ENCODE results near the gene HABP4. TPM values are rescaled to one million over a fixed set of nuclear protein-coding genes. Genes with fewer than 3 reads are reported as not detected.

The HABP4 gene
- total and polyA plus RNA-seq, 10 of the 15 experiments (the other 5 are each of a cell fraction or from before 2014, with no cell fraction given): 1.6 to 15.4 (median 11.6) TPM

DNA sequence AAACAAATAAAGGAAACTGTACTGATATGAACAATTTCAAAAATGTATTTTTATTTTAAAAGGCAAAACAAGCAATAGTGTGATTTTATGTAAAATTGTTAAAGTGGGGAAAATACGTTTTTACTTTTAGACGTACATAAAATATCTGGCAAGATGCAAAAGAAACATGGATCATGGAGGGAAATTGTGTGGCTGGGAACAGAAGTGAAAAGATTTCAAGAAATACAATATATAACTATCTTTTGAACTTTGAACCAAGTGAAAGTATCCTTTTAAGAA lies 30.3 kb upstream of the HABP4 start:
- intact Hi-C loops (cut with micrococcal nuclease; ENCODE audit: unreplicated experiment): loop anchor here (2.0 to 10.0 kb wide), 2 partner anchors 31 to 145 kb away; partner anchors contain the start of gene HABP4
- in situ Hi-C loops (cut with MboI): loop anchor here (10.0 to 25.0 kb wide), 2 partner anchors 1085 to 1218 kb away; partner anchors contain the start of genes NCBP1, TMOD1 and TSTD2
- Histone ChIP-seq H3K9me3 (replicated peaks; ENCODE audit: control insufficient read depth, insufficient read depth, low read length) (no peaks in the 10 kb centered on the region), H3K4me3 (peak overlapping the region; percentile 91), H3K4me2 (ENCODE audit: control insufficient read depth, insufficient read depth) (peak overlapping the region; percentile 83), H2AFZ (ENCODE audit: control insufficient read depth, low read depth, low read length) (peak overlapping the region; percentile 93), H3K27ac (ENCODE audit: control insufficient read depth, insufficient read depth) (peak overlapping the region; percentile 90), H3K79me2 (ENCODE audit: control insufficient read depth, insufficient read depth, low read length) (peaks cover 23% of the 10 kb centered on the region), H3K4me1 (ENCODE audit: control insufficient read depth, insufficient read depth, low read length) (peaks cover 14% of the 10 kb centered on the region), H3K9ac (ENCODE audit: control insufficient read depth, insufficient read depth, low read length) (peak overlapping the region; percentile 50), H4K20me1 (ENCODE audit: control insufficient read depth, insufficient read depth) (no peaks in the 10 kb centered on the region), H3K27me3 (replicated peaks in 1 of 2; ENCODE audit: control insufficient read depth in 2 of 2, insufficient read depth in 2 of 2, low read length in 1 of 2) (no peaks in the 10 kb centered on the region), H3K36me3 (ENCODE audit: control insufficient read depth in 2 of 2, insufficient read depth in 2 of 2, low read length in 1 of 2) (no peaks in the 10 kb centered on the region)
- TF ChIP-seq PML (IDR thresholded peaks at IDR 0.05; ENCODE audit: low read length) (peak; percentile 4; the same call in 1 of the 2 replicates), NR2C1 (IDR thresholded peaks at IDR 0.05) (peak; percentile 42), TCF7 (IDR thresholded peaks at IDR 0.05; ENCODE audit: borderline replicate concordance) (no peak)
- ChIA-PET CTCF (interaction anchor here (0.8 kb wide), 1 partner anchor 33 kb away, joined by 4 read pairs; no protein-coding TSS in a partner anchor), POLR2A (interaction anchor here (0.9 to 1.2 kb wide), 2 partner anchors 30 to 147 kb away, joined by 4 read pairs; no protein-coding TSS in a partner anchor), SMC1A (ENCODE audit: uncharacterized antibody, unreplicated experiment) (interaction anchor here (1.0 kb wide), 1 partner anchor 20 kb away, joined by 3 read pairs; no protein-coding TSS in a partner anchor), RAD21 (ENCODE audit: unreplicated experiment) (interaction anchor here (0.6 to 1.5 kb wide), 4 partner anchors 30 to 247 kb away, joined by 3 to 4 read pairs (median 4); no protein-coding TSS in a partner anchor)
- TSS peak; percentile 88 for BruUV-seq (replicated peaks)
- ATAC-seq: no peak
- no peak for DNase-seq (ENCODE audit: low read depth, low spot score)
- 0% methylated on average over 2 of the region's 2 CpGs for WGBS (ENCODE audit: insufficient coverage, insufficient replicate concordance, low lambda C conversion rate, missing lambda C conversion rate)
- peak; percentile 66 for FAIRE-seq

DNA sequence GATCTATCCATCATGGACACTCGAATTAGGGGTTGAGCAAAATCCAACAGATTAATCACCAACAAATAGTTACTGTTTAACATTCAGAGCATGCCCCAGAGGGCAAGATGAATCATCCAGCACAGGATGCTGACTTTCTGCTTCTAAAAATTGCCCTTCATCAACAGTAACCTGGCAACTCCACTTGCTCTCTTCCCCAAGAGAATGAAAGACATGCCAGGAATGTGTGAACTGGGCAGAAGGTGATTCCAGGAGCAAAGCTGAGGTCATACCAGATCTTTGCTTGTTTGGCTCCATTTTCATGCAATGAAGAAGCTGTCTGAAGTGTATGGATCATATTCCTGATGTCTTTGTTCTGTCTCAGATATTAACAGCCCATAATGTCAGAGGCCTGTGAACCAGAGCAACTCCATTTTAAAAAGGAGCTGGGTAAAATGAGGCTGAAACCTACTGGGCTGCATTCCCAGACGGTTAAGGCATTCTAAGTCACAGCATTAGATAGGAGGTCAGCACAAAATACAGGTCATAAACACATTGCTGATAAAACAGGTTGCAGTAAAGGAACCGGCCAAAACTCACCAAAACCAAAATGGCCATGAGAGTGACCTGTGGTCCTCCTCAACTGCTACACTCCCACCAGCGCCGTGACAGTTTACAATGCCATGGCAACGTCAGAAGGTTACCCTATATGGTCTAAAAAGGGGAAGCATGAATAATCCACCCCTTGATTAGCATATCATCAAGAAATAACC lies 29.3 kb upstream of the HABP4 start:
- 50% methylated on average over 6 of the region's 6 CpGs for WGBS (ENCODE audit: insufficient coverage, insufficient replicate concordance, low lambda C conversion rate, missing lambda C conversion rate)
- Histone ChIP-seq H3K9ac (ENCODE audit: control insufficient read depth, insufficient read depth, low read length) (peak overlapping the region; percentile 50), H3K79me2 (ENCODE audit: control insufficient read depth, insufficient read depth, low read length) (peaks cover 16% of the 10 kb centered on the region), H4K20me1 (ENCODE audit: control insufficient read depth, insufficient read depth) (no peaks in the 10 kb centered on the region), H2AFZ (ENCODE audit: control insufficient read depth, low read depth, low read length) (peak overlapping the region; percentile 93), H3K4me2 (ENCODE audit: control insufficient read depth, insufficient read depth) (peak overlapping the region; percentile 83), H3K27ac (ENCODE audit: control insufficient read depth, insufficient read depth) (peak overlapping the region; percentile 90), H3K4me1 (ENCODE audit: control insufficient read depth, insufficient read depth, low read length) (peaks cover 14% of the 10 kb centered on the region), H3K9me3 (replicated peaks; ENCODE audit: control insufficient read depth, insufficient read depth, low read length) (no peaks in the 10 kb centered on the region), H3K4me3 (peak overlapping the region; percentile 91; the same call in 1 of the 2 replicates), H3K27me3 (replicated peaks in 1 of 2; ENCODE audit: control insufficient read depth in 2 of 2, insufficient read depth in 2 of 2, low read length in 1 of 2) (no peaks in the 10 kb centered on the region), H3K36me3 (ENCODE audit: control insufficient read depth in 2 of 2, insufficient read depth in 2 of 2, low read length in 1 of 2) (no peaks in the 10 kb centered on the region)
- ChIA-PET CTCF (interaction anchor here (1.2 kb wide), 1 partner anchor 246 kb away, joined by 3 read pairs; no protein-coding TSS in a partner anchor), SMC1A (ENCODE audit: uncharacterized antibody, unreplicated experiment) (interaction anchor here (0.9 to 1.2 kb wide), 2 partner anchors 22 to 143 kb away, joined by 3 read pairs; no protein-coding TSS in a partner anchor), POLR2A (interaction anchor here (0.8 to 1.1 kb wide), 2 partner anchors 13 to 116 kb away, joined by 3 read pairs; no protein-coding TSS in a partner anchor), RAD21 (ENCODE audit: unreplicated experiment) (no interaction called here)
- BruUV-seq (replicated peaks): no TSS peak
- FAIRE-seq: peak; percentile 38
- peak; percentile 61 for DNase-seq (ENCODE audit: low read depth, low spot score)
- intact Hi-C loops (cut with micrococcal nuclease; ENCODE audit: unreplicated experiment): no loop called here
- ATAC-seq: peak; percentile 19
- in situ Hi-C loops (cut with MboI): loop anchor here (25.0 kb wide), 1 partner anchor 1217 kb away; the partner anchor contains the start of genes NCBP1 and TSTD2
- TF ChIP-seq, protein P1, sequence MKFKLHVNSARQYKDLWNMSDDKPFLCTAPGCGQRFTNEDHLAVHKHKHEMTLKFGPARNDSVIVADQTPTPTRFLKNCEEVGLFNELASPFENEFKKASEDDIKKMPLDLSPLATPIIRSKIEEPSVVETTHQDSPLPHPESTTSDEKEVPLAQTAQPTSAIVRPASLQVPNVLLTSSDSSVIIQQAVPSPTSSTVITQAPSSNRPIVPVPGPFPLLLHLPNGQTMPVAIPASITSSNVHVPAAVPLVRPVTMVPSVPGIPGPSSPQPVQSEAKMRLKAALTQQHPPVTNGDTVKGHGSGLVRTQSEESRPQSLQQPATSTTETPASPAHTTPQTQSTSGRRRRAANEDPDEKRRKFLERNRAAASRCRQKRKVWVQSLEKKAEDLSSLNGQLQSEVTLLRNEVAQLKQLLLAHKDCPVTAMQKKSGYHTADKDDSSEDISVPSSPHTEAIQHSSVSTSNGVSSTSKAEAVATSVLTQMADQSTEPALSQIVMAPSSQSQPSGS (IDR thresholded peaks at IDR 0.05; ENCODE audit: low read length): no peak
- TF ChIP-seq, protein P2, sequence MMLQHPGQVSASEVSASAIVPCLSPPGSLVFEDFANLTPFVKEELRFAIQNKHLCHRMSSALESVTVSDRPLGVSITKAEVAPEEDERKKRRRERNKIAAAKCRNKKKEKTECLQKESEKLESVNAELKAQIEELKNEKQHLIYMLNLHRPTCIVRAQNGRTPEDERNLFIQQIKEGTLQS (IDR thresholded peaks at IDR 0.05; ENCODE audit: borderline replicate concordance, extremely low read depth, low read depth, low read length): no peak
- TF ChIP-seq, protein P3, sequence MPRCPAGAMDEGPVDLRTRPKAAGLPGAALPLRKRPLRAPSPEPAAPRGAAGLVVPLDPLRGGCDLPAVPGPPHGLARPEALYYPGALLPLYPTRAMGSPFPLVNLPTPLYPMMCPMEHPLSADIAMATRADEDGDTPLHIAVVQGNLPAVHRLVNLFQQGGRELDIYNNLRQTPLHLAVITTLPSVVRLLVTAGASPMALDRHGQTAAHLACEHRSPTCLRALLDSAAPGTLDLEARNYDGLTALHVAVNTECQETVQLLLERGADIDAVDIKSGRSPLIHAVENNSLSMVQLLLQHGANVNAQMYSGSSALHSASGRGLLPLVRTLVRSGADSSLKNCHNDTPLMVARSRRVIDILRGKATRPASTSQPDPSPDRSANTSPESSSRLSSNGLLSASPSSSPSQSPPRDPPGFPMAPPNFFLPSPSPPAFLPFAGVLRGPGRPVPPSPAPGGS (IDR thresholded peaks at IDR 0.05; ENCODE audit: borderline replicate concordance, insufficient read depth, low read depth, low read length, poor library complexity, severe bottlenecking): no peak
- TF ChIP-seq RCOR1 (conservative IDR thresholded peaks at IDR 0.05; ENCODE audit: low read depth, low read length) (no peak), TCF12 (IDR thresholded peaks at IDR 0.05; ENCODE audit: low read depth, low read length) (no peak), POLR2AphosphoS2 (IDR thresholded peaks at IDR 0.05; ENCODE audit: low read depth, low read length) (no peak), ZNF217 (IDR thresholded peaks at IDR 0.05) (no peak)

Data from GM12878 (cell line).